ENCODE measurements around the gene YLPM1.

Gene YLPM1

DNA sequence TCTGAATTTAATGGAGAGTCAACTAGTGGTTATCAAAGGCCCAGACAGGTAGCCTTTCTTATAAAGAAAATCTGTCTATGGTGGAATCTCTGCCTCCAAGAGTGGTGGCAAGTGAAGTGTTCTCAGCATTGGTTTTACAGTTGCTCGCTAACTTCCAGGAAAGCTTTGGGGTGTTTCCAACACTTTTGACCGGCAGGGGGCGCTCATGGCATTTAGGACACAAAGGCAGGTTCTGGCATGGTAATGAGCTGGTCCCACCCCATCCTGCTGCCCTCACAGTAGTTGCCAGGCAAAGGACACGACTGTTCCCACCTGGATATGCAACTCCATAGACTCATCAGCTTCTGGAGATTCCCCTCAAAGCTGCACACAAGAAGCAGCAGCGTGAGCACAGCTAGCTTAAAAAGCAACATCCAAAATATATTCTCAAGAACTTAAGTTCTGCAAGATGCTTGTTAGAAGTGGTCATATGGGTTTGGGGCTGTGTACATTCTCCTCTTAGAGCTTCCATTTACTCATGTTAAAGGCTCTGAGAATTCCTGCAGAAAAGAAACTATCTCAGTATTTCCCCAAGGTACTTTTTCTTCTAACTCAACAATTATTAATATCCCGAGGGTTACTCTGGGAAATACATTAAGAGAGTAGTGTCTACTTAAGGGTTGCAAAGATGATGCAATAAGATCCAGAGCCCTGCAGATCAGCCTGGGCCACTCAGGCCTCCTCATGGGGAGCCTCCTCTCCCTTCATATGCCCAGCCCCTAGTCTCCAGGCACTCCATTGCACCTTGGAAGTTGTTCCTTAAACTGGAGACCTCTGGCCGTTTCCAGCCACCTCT is 98.0 kb downstream of the YLPM1 start:
- peak; percentile 89 to 91 for ATAC-seq (replicated peaks)
- Mint-ChIP-seq H3K4me3 (no peak overlapping the region), H3K9me3 (no peaks in the 10 kb centered on the region), H3K36me3 (peaks cover 2 to 4% of the 10 kb centered on the region in 2 donors), H3K27ac (no peak overlapping the region), H3K4me1 (peaks cover 9 to 10% of the 10 kb centered on the region in 2 donors), H3K27me3 (no peaks in the 10 kb centered on the region)
- peak; percentile 65 for DNase-seq

DNA sequence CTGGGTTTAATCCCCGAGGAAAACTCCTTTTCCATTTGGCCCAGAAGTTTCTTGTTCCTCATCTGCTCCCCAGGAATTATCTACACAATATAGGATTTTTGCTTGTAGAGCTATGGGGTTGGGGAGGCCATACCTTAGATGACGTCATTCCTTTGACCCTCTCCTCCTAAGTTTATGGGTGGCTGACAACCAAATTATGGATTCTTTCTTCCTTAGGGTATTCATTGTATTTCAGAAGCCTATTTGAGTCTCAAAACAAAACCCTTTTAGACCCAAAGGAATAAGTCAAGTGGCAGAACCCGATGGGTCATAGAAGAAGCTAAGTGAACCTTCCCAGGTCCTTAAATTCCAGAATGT is 98.6 kb downstream of the YLPM1 start:
- H3K4me3 Mint-ChIP-seq, result no peak overlapping the region
- H3K36me3 Mint-ChIP-seq, result peaks cover 1 to 3% of the 10 kb centered on the region in 2 donors
- no peak for ATAC-seq (replicated peaks)
- no peak overlapping the region for H3K27ac Mint-ChIP-seq
- no peak for DNase-seq
- no peaks in the 10 kb centered on the region for H3K27me3 Mint-ChIP-seq
- H3K4me1 Mint-ChIP-seq, result peaks cover 9 to 10% of the 10 kb centered on the region in 2 donors
- no peaks in the 10 kb centered on the region for H3K9me3 Mint-ChIP-seq

DNA sequence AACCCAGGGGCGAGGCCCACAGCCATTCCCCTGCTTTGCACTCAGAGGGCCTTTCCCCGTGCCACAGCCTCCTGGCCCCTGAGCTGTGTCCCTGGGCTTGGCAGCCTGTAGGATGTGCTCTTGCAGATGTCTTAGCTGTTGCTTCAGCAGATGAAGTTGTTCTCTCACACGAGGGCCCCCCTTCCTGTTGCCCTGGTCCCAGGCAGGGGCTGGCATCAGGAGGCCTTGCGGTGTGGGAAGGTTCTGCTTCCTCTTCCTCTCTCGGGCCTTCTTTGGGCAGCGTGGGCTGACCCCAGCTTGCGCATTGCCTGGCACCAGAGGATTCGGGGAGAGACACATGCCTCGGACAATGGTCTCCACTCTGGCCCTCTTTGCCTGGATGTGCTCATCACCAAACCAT is 100.2 kb downstream of the YLPM1 start:
- Mint-ChIP-seq H3K9me3 (no peaks in the 10 kb centered on the region), H3K4me1 (peaks cover 9 to 10% of the 10 kb centered on the region in 2 donors), H3K27ac (peak overlapping the region; percentile 70), H3K27me3 (no peaks in the 10 kb centered on the region), H3K4me3 (no peak overlapping the region), H3K36me3 (peaks cover 1 to 3% of the 10 kb centered on the region in 2 donors)
- ATAC-seq (replicated peaks) (peak; percentile 35 to 49), DNase-seq (no peak)

DNA sequence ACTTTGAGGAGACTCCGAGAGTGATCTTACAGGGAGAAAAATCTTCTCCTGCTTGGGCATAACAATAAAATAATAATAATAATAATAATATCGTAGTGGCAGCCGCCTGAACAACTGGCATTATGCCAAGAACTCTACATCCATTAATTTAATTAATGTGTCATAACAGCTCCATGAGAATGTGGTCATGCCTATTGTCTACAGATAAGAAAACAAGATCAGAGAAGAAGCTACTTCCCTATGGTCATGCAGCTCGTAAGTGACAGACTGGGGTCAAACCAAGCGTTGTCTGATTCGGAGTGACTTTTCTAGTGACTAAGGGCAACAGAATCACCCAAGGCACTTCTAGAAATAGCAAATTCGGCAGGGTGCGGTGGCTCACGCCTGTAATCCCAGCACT is 101.1 kb downstream of the YLPM1 start:
- Mint-ChIP-seq H3K27me3 (no peaks in the 10 kb centered on the region), H3K4me1 (peaks cover 9 to 10% of the 10 kb centered on the region in 2 donors), H3K4me3 (no peak overlapping the region), H3K36me3 (no peaks in the 10 kb centered on the region), H3K9me3 (no peaks in the 10 kb centered on the region), H3K27ac (no peak overlapping the region)
- DNase-seq, result no peak
- no peak for ATAC-seq (replicated peaks)

DNA sequence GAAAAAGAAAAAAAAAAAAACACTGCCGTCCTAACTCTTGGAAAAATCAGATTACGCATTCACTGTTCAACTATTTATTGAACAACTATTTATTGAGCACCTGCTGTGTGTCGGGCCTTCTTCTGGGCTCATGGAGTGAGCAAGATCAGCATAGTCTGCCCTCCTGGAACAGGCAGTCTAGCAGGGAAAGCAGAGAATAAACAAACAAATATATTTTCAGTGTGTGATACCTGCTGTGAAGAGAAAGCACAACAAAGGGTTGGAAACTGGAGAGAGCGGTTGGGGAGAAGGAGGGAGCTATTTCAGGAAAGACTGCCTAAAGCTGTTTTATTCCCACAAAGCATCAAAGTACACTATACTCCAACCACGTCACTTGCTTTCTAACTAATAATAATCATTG is 102.0 kb downstream of the YLPM1 start:
- peaks cover 9 to 10% of the 10 kb centered on the region in 2 donors for H3K4me1 Mint-ChIP-seq
- no peak for DNase-seq
- no peaks in the 10 kb centered on the region for H3K27me3 Mint-ChIP-seq
- H3K4me3 Mint-ChIP-seq, result no peak overlapping the region
- H3K36me3 Mint-ChIP-seq, result no peaks in the 10 kb centered on the region
- H3K9me3 Mint-ChIP-seq, result no peaks in the 10 kb centered on the region
- no peak for ATAC-seq (replicated peaks)
- H3K27ac Mint-ChIP-seq, result no peak overlapping the region

DNA sequence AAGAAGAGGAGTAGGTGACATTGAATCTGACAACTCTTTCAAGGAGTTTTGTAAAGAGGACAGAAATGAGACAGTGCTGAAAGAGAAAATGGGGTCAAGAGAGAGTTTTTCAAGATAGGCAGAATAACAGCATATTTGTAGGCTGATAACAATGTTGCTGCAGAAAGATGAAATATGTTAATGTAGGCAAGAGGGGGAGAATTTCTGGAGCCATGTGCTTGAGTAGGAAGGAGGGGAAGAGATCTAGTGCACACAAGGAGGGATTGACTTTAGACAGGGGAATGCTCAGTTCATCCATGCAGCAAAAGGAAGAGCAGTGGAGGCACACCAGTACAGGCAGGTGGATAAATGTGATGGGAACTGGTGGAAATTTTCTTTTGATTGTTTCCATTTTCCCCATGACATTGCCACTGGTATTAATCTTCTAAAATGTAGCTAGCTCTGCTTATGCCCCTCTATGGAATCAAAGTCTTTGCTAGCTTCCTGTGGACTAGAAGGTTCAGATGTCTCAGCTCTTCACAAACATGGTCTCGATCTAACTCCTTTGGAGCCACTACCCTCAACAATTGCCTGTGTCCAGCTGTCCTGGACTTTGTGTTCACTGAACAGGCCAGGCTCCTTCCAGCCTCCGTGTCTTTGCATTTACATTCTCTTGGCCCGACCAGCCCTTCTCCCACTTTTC is 103.7 kb downstream of the YLPM1 start:
- peaks cover 7 to 9% of the 10 kb centered on the region in 2 donors for H3K4me1 Mint-ChIP-seq
- H3K36me3 Mint-ChIP-seq, result no peaks in the 10 kb centered on the region
- ATAC-seq (replicated peaks) (no peak), DNase-seq (no peak)
- H3K9me3 Mint-ChIP-seq, result no peaks in the 10 kb centered on the region
- H3K27ac Mint-ChIP-seq, result no peak overlapping the region
- H3K4me3 Mint-ChIP-seq, result no peak overlapping the region
- no peaks in the 10 kb centered on the region for H3K27me3 Mint-ChIP-seq

DNA sequence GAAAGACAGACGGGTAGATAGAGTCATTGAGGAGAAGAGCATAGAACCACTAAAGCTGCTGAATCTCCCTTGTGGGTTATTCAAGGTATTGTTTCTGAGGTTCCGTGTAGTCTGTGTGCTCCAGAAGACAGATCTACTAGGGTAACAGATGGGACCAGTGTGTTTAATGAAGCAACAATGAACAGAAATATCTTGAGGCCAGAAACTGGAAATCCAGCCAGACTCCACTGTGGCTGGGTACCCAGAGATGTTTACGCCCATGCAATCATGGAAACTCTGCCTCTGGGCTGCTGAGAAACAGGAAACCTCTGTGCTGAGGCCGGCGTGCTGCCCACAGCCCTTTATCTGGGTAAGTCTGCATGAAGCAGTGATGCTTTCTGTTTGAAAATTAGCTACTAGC is 104.6 kb downstream of the YLPM1 start:
- H3K27ac Mint-ChIP-seq, result no peak overlapping the region
- H3K36me3 Mint-ChIP-seq, result no peaks in the 10 kb centered on the region
- DNase-seq, result no peak
- no peak overlapping the region for H3K4me3 Mint-ChIP-seq
- peaks cover 7 to 9% of the 10 kb centered on the region in 2 donors for H3K4me1 Mint-ChIP-seq
- H3K9me3 Mint-ChIP-seq, result no peaks in the 10 kb centered on the region
- peak; percentile 70 to 80 for ATAC-seq (replicated peaks)
- no peaks in the 10 kb centered on the region for H3K27me3 Mint-ChIP-seq

DNA sequence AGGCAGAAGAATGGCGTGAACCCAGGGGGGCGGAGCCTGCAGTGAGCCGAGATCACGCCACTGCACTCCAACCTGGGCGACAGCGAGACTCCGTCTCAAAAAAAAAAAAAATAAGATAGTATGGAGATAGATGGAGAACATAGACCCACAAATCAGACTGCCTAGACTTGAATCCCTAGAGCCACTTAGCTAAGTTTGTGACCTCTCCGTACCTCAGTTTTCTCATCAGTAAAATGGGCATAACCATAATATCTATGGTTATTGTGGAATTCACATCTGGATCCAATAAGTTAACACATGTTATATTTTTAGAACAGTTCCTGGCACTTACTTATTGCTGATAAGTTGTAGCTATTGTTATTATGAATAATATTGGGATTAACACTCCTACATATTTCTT is 105.6 kb downstream of the YLPM1 start:
- peaks cover under 1% of the 10 kb centered on the region in 2 donors for H3K4me1 Mint-ChIP-seq
- no peak for DNase-seq
- H3K36me3 Mint-ChIP-seq, result no peaks in the 10 kb centered on the region
- no peak overlapping the region for H3K27ac Mint-ChIP-seq
- H3K9me3 Mint-ChIP-seq, result no peaks in the 10 kb centered on the region
- H3K27me3 Mint-ChIP-seq, result no peaks in the 10 kb centered on the region
- no peak for ATAC-seq (replicated peaks)
- H3K4me3 Mint-ChIP-seq, result no peak overlapping the region

DNA sequence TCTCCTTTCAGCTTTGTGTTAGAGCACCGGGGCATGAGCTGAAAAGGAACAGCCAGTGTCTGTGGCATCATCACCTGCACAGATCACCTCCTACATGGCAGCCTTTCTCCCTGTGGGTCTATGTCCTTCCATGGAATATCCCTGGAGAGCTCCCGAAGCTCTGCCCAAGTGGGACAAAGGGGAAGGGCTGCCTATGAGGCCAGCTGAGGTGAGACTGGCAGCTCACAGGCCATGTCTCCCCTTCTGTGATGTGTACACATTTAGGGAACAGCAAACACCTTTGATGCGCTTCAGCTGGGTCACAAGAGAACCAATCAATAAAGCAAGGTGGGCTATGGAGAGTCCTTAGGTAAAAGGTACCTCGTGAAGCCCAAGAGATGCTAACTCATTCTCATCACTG is 108.7 kb downstream of the YLPM1 start:
- H3K9me3 Mint-ChIP-seq, result no peaks in the 10 kb centered on the region
- H3K27me3 Mint-ChIP-seq, result no peaks in the 10 kb centered on the region
- H3K4me3 Mint-ChIP-seq, result no peak overlapping the region
- H3K36me3 Mint-ChIP-seq, result no peaks in the 10 kb centered on the region
- H3K4me1 Mint-ChIP-seq, result peaks cover 12 to 17% of the 10 kb centered on the region in 2 donors
- ATAC-seq (replicated peaks), result no peak
- H3K27ac Mint-ChIP-seq, result no peak overlapping the region
- DNase-seq, result no peak

DNA sequence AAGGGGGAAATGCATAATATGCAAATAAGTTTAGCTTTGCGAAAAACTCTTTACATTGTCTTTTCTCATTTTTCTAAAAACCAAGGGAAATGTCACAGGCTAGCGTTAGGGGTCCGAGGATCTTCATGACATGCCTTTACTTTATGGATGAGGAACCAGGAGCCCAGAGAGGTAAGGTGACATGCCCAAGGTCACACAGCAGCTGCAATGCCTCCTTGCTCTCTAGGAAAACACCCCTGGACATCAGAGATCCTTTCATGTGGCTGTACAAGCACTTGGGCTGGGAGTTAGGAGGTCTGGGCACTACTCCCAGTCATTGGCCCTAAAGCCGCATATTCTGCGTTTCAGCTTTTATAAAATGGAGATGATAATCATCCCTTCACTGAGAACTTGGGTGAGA is 112.1 kb downstream of the YLPM1 start:
- H3K27ac Mint-ChIP-seq, result no peak overlapping the region
- no peaks in the 10 kb centered on the region for H3K36me3 Mint-ChIP-seq
- H3K27me3 Mint-ChIP-seq, result no peaks in the 10 kb centered on the region
- H3K4me3 Mint-ChIP-seq, result no peak overlapping the region
- ATAC-seq (replicated peaks), result no peak
- peaks cover 20 to 31% of the 10 kb centered on the region in 2 donors for H3K4me1 Mint-ChIP-seq
- no peak for DNase-seq
- no peaks in the 10 kb centered on the region for H3K9me3 Mint-ChIP-seq

DNA sequence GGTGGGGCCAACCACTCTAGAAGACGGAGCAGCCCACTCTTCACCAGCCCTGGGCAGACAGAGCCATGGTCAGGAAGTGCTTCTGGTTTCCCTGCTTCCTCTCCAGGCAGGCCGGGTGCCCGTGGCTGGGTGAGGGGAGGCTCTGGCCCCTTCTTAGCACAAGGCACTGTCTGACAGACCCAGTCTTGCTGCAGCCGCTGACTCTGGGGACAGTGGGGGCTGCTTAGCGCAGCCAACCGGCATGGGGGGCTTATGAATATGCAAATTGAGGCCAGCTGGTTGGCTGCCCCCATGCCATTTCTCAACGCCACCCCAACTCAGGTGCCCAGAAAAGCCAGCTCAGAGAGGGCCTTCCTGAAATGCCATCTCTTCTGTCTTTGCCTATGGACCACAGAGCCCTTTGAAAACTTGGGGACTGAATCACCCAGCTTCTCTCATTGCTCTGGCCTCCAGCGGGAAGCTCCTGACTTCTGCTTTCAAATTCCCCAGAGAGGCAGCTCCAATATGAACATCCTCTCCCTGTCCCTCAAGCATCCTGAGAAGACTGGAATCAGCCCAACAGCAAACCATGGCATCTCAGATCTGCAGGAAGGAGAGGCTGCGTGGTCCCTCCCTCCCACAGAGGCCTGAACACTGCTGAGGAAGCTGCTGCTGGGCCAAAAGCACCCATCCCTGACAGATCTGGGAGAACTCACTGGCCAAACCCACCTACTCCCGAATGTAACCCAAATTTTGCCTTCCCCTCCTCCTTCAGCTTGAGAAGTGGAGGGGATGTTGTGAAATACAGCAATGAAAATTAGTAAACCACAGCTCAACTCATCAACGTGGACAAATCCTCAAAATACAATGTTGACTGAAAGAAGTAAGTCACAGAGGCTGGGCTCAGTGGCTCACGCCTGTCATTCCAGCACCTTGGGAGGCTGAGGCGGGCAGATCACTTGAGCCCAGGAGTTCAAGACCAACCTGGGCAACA is 113.1 kb downstream of the YLPM1 start, which contains the start of gene PROX2:
Gene PROX2, minus strand, starts transcription at position 205 of the 973 bp plus-strand sequence. CDS start 12,311 bp downstream, outside the sequence.
- H3K4me1 Mint-ChIP-seq, result peaks cover 29 to 41% of the 10 kb centered on the region in 2 donors
- peak within 1 kb of the TSS; percentile 32 to 34 for H3K4me3 Mint-ChIP-seq
- no peaks in the 10 kb centered on the region for H3K36me3 Mint-ChIP-seq
- ATAC-seq (replicated peaks), result peak; percentile 58 to 70
- H3K27ac Mint-ChIP-seq, result peak within 1 kb of the TSS; percentile 71
- no peak for DNase-seq
- H3K27me3 Mint-ChIP-seq, result no peaks in the 10 kb centered on the region
- no peaks in the 10 kb centered on the region for H3K9me3 Mint-ChIP-seq

DNA sequence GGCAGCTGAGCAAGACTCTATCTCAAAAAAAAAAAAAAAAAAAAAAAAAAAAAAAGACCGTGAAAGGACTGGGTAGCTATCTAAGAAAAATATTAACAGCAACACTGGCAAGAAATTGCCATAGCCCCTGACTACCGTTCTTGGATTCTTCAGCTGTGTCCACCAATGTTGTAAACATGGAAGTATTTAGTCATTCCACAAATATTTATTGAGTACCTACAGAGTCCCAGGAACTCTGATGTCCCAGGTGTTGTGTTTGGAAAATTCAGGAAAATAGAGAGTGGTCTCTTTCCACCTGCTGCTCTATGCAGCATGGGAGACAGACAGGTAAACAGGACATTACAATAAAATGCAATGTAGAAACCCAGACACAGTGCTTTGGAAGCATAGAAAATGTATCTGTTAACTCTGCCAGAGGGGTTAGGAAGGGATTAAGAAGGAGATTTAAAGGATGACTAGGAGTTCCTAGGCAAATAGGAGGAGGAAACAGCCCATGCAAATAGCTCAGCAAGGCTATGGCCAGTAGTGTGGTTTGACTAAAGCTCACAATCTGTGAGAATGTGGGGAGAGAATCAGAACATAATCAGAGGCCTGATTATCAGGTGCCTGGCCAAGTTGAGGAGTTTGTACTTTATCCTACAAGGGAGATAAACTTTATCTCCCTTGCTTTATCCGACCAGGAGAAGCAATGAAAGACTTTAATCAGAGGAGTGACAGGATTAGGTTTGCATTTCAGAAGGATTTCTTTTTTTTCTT is 116.5 kb downstream of the YLPM1 start:
- no peak for ATAC-seq (replicated peaks)
- H3K36me3 Mint-ChIP-seq, result peaks cover 19 to 24% of the 10 kb centered on the region in 2 donors
- peak overlapping the region; percentile 2 for H3K27ac Mint-ChIP-seq
- DNase-seq, result no peak
- peaks cover 45 to 68% of the 10 kb centered on the region in 2 donors for H3K4me1 Mint-ChIP-seq
- H3K4me3 Mint-ChIP-seq, result no peak overlapping the region
- H3K27me3 Mint-ChIP-seq, result no peaks in the 10 kb centered on the region
- H3K9me3 Mint-ChIP-seq, result no peaks in the 10 kb centered on the region

DNA sequence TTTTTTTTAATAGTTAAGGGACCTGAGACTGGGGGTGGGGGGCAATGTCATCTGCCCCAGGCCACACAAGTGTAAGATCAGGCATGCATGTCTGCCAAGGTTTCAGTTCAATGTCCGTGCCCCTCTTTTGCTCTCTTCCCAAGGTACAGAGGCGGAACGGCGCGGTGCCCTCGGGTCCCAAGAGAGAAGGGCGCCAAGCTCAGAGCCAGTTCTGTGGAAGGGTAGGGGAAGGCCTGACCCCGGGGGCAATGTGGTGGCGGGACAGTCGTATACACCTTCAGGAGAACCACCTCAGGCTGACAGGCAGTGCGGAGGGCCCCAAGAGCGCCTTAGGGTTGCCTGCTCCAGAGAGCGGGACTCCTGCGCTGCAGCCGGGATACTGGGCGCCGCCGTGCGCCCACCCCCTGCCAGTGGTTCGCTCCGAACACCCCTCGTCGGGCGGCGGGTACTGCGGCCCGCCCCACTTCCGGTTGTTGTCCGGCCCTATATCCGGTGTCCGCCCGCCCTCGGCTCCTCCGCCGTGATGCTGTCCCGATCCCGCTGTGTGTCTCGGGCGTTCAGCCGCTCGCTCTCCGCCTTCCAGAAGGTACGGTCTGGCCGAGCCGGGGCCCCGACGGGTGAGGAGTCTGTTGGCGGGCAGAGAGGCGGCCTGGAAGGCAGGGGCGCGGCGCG is 118.5 kb downstream of the YLPM1 start, which contains the start of gene DLST:
Gene DLST, plus strand, starts transcription at position 486 of the 672 bp plus-strand sequence. Its CDS starts 38 bp downstream, at position 524.
- H3K4me1 Mint-ChIP-seq, result peaks cover 47 to 73% of the 10 kb centered on the region in 2 donors
- no peaks in the 10 kb centered on the region for H3K9me3 Mint-ChIP-seq
- H3K27me3 Mint-ChIP-seq, result no peaks in the 10 kb centered on the region
- ATAC-seq (replicated peaks) (peak; percentile 89 to 90), DNase-seq (peak; percentile 91)
- H3K4me3 Mint-ChIP-seq, result peak within 1 kb of the TSS; percentile 98
- H3K36me3 Mint-ChIP-seq, result peaks cover 34 to 39% of the 10 kb centered on the region in 2 donors
- peak within 1 kb of the TSS; percentile 100 for H3K27ac Mint-ChIP-seq
